KMS-11 (cell line): Measurements from ENCODE around the gene SHE.

Experiments used
- H2AFZ ChIP-seq: fragments of 200-600 bp; sonication (generic); 2 replicates; pipeline ENCODE4 v1.6.1; 2016; ENCODE audit warnings: antibody characterized with exemption, mixed run types, low read depth
- H3K27ac ChIP-seq: fragments of 200-600 bp; sonication (generic); 2 replicates; pipeline ENCODE4 v1.6.1; 2016; ENCODE audit warnings: mild to moderate bottlenecking, mixed run types
- H3K27me3 ChIP-seq: fragments of 200-600 bp; sonication (generic); 2 replicates; pipeline ENCODE4 v1.6.1; 2017; ENCODE audit warnings: mild to moderate bottlenecking, low read depth, mixed run types, moderate library complexity; ENCODE audit not compliant: insufficient read depth
- H3K36me3 ChIP-seq: fragments of 200-600 bp; sonication (generic); 2 replicates; pipeline ENCODE4 v1.6.1; 2017; ENCODE audit warnings: mild to moderate bottlenecking, mixed run types; ENCODE audit not compliant: insufficient read depth
- H3K4me1 ChIP-seq: fragments of 200-600 bp; sonication (generic); 2 replicates; pipeline ENCODE4 v1.6.1; 2016; ENCODE audit warnings: mild to moderate bottlenecking, low read depth, mixed run types; ENCODE audit not compliant: poor library complexity, severe bottlenecking
- H3K4me2 ChIP-seq: fragments of 200-600 bp; sonication (generic); 2 replicates; pipeline ENCODE4 v1.7.0; 2016; ENCODE audit warnings: mild to moderate bottlenecking, mixed run types
- H3K4me3 ChIP-seq: fragments of 200-600 bp; sonication (generic); IDR thresholded peaks from 2 replicates; pipeline ENCODE4 v1.6.1; 2017; ENCODE audit warnings: low read depth, low read length, mixed read lengths; ENCODE audit not compliant: insufficient read depth
- H3K79me2 ChIP-seq: fragments of 200-600 bp; sonication (generic); 2 replicates; pipeline ENCODE4 v1.6.1; 2016; ENCODE audit warnings: low read depth, mixed run types; ENCODE audit not compliant: insufficient read depth
- H3K9ac ChIP-seq: fragments of 200-600 bp; sonication (generic); 2 replicates; pipeline ENCODE4 v1.6.1; 2016; ENCODE audit warnings: mild to moderate bottlenecking, mixed run types
- H4K20me1 ChIP-seq: fragments of 200-600 bp; sonication (generic); 2 replicates; pipeline ENCODE4 v1.6.1; 2016; ENCODE audit warnings: mild to moderate bottlenecking, mixed run types; ENCODE audit not compliant: insufficient read depth
- TF ChIP-seq, protein P1 (sequence below): fragments of 200-600 bp; sonication (generic); conservative IDR thresholded peaks from 2 replicates; pipeline ENCODE4 v1.6.1; 2017; ENCODE audit warnings: low read depth, mild to moderate bottlenecking, antibody characterized with exemption, low read length, moderate library complexity, mixed read lengths

The SHE gene

GRCh38 chr1:154502066-154502743 lies at the start of gene SHE, which contains the start of gene TDRD10:
Gene SHE (minus strand): TSS chr1:154502412. CDS start chr1:154502026, 386 bp downstream.
Gene TDRD10 (plus strand): TSS chr1:154502219. CDS start chr1:154506904, 4,685 bp downstream.
- H3K79me2 ChIP-seq, result no peaks in the 10 kb centered on the region
- TF ChIP-seq, protein P1, sequence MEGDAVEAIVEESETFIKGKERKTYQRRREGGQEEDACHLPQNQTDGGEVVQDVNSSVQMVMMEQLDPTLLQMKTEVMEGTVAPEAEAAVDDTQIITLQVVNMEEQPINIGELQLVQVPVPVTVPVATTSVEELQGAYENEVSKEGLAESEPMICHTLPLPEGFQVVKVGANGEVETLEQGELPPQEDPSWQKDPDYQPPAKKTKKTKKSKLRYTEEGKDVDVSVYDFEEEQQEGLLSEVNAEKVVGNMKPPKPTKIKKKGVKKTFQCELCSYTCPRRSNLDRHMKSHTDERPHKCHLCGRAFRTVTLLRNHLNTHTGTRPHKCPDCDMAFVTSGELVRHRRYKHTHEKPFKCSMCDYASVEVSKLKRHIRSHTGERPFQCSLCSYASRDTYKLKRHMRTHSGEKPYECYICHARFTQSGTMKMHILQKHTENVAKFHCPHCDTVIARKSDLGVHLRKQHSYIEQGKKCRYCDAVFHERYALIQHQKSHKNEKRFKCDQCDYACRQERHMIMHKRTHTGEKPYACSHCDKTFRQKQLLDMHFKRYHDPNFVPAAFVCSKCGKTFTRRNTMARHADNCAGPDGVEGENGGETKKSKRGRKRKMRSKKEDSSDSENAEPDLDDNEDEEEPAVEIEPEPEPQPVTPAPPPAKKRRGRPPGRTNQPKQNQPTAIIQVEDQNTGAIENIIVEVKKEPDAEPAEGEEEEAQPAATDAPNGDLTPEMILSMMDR, result no peak
- H4K20me1 ChIP-seq, result no peaks in the 10 kb centered on the region
- H3K36me3 ChIP-seq, result no peaks in the 10 kb centered on the region
- no peak within 1 kb of the TSS for H3K9ac ChIP-seq
- no peak within 1 kb of the TSS for H2AFZ ChIP-seq
- peaks cover 4% of the 10 kb centered on the region for H3K4me1 ChIP-seq
- no peaks in the 10 kb centered on the region for H3K27me3 ChIP-seq
- no peak within 1 kb of the TSS for H3K27ac ChIP-seq
- no peak within 1 kb of the TSS for H3K4me3 ChIP-seq
- H3K4me2 ChIP-seq, result no peak within 1 kb of the TSS

- Histone ChIP-seq H3K36me3 (peaks cover 45% of the 10 kb centered on the region), H3K27ac (no peak overlapping the region), H3K9ac (no peak overlapping the region; the same call in 1 of the 2 replicates), H3K4me3 (no peak overlapping the region), H2AFZ (no peak overlapping the region), H4K20me1 (no peaks in the 10 kb centered on the region), H3K4me1 (peaks cover 55% of the 10 kb centered on the region), H3K4me2 (peak overlapping the region; percentile 27; the same call in 1 of the 2 replicates), H3K79me2 (peaks cover 12% of the 10 kb centered on the region), H3K27me3 (no peaks in the 10 kb centered on the region)
- TF ChIP-seq, protein P1, result no peak
Observed at GRCh38 chr1:154551474-154551873, 49.3 kb upstream of the SHE start.

DNA sequence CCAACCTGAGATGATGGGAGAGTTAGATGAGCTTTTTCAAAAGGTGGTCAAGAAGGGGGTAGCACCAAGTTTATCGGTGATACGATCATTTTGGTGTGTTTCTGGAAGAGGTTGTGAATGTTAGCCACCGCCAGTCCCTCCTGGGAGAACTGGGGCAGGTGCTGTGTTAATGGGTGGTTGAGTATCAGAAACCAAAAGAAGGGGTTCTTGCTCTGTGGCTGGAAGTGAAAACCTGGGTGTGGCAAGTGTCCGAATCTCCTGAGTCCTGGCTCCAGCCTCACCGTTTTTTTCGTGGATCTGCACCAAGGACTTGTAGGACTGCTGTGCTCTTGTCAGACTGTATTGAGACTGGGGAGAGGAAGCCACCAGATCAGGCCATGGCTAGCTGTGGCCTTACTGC lies 48.4 kb upstream of the SHE start:
- no peak overlapping the region for H2AFZ ChIP-seq
- TF ChIP-seq, protein P1, result no peak
- H4K20me1 ChIP-seq, result no peaks in the 10 kb centered on the region
- no peaks in the 10 kb centered on the region for H3K27me3 ChIP-seq
- H3K27ac ChIP-seq, result no peak overlapping the region
- peaks cover 45% of the 10 kb centered on the region for H3K36me3 ChIP-seq
- H3K79me2 ChIP-seq, result peaks cover 4% of the 10 kb centered on the region; the same call in 1 of the 2 replicates
- H3K4me3 ChIP-seq, result peak overlapping the region; percentile 55
- no peak overlapping the region for H3K9ac ChIP-seq
- H3K4me1 ChIP-seq, result peaks cover 50% of the 10 kb centered on the region
- peak overlapping the region; percentile 27; the same call in 1 of the 2 replicates for H3K4me2 ChIP-seq

- no peaks in the 10 kb centered on the region; the same call in 1 of the 2 replicates for H3K79me2 ChIP-seq
- H3K4me3 ChIP-seq, result peak overlapping the region; percentile 55
- H3K4me2 ChIP-seq, result no peak overlapping the region; the same call in 1 of the 2 replicates
- H3K4me1 ChIP-seq, result peaks cover 50% of the 10 kb centered on the region
- no peak overlapping the region for H3K9ac ChIP-seq
- H2AFZ ChIP-seq, result no peak overlapping the region
- H3K36me3 ChIP-seq, result peaks cover 42% of the 10 kb centered on the region
- no peaks in the 10 kb centered on the region for H3K27me3 ChIP-seq
- TF ChIP-seq, protein P1, result no peak
- H3K27ac ChIP-seq, result no peak overlapping the region
- H4K20me1 ChIP-seq, result no peaks in the 10 kb centered on the region
Observed at GRCh38 chr1:154550070-154550469, 47.9 kb upstream of the SHE start.
